RWPE2 (cell line): ENCODE data around the gene DIP2B.

Experiments used
- ATAC-seq: fragments of 200-7000 bp; cut with Tn5 transposase; 3 replicates; pipeline ENCODE4 v1.9.1; 2021; ENCODE audit warnings: low read depth
- DNase-seq: peaks from one replicate; pipeline ENCODE4 v3.0.0-alpha.2; 2020; ENCODE audit warnings: low spot score
- H3K27ac ChIP-seq: fragments of 450-650 bp; 2 replicates; pipeline ENCODE4 v1.5.1; 2017; ENCODE audit warnings: mild to moderate bottlenecking; ENCODE audit not compliant: poor library complexity, severe bottlenecking
- H3K27me3 ChIP-seq: fragments of 250-450 bp; sonication (Bioruptor Pico); 2 replicates; pipeline ENCODE4 v1.5.1; 2021; ENCODE audit warnings: mild to moderate bottlenecking, moderate library complexity; ENCODE audit not compliant: insufficient read depth, poor library complexity, severe bottlenecking
- H3K36me3 ChIP-seq: fragments of 250-450 bp; sonication (Bioruptor Pico); 2 replicates; pipeline ENCODE4 v1.5.1; 2020; ENCODE audit warnings: low read depth, mild to moderate bottlenecking, moderate library complexity
- H3K4me1 ChIP-seq: fragments of 250-450 bp; sonication (Bioruptor Pico); 2 replicates; pipeline ENCODE4 v1.5.1; 2021; ENCODE audit warnings: mild to moderate bottlenecking, moderate library complexity; ENCODE audit not compliant: insufficient read depth, poor library complexity, severe bottlenecking
- H3K4me3 ChIP-seq: fragments of 250-450 bp; sonication (Bioruptor Pico); 2 replicates; pipeline ENCODE4 v1.5.1; 2021; ENCODE audit warnings: mild to moderate bottlenecking, moderate library complexity; ENCODE audit not compliant: severe bottlenecking
- H3K9me3 ChIP-seq: fragments of 250-450 bp; sonication (Bioruptor Pico); 2 replicates; pipeline ENCODE4 v1.5.1; 2021; ENCODE audit warnings: mild to moderate bottlenecking, moderate library complexity; ENCODE audit not compliant: severe bottlenecking
- TF ChIP-seq, protein P1 (sequence below): fragments of 450-650 bp; IDR thresholded peaks from one replicate; pipeline ENCODE4 v1.5.1; 2017; ENCODE audit warnings: mild to moderate bottlenecking, moderate library complexity; ENCODE audit not compliant: poor library complexity, severe bottlenecking

Gene DIP2B

DNA sequence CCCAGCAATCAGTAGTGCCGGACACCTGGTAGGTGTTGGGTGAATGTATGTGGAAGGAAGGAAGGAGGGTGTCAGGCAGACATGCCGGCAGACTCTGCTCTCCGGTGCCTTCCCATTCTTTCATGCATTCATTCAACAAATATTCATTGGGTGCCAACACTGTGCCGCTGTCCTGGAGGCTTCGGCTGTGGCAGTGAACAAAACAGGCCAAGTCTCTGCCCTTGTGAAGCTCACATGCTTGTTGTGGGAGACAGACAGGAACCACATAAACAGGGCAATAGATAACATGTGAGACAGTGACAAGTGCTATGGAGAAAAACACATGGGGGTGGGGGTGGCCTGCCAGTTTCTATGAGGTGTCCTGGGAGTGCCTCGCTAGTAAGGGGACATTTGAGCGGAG lies 202.6 kb downstream of the DIP2B start:
- no peak overlapping the region for H3K4me3 ChIP-seq
- H3K9me3 ChIP-seq: no peaks in the 10 kb centered on the region
- no peaks in the 10 kb centered on the region for H3K4me1 ChIP-seq
- TF ChIP-seq, protein P1, sequence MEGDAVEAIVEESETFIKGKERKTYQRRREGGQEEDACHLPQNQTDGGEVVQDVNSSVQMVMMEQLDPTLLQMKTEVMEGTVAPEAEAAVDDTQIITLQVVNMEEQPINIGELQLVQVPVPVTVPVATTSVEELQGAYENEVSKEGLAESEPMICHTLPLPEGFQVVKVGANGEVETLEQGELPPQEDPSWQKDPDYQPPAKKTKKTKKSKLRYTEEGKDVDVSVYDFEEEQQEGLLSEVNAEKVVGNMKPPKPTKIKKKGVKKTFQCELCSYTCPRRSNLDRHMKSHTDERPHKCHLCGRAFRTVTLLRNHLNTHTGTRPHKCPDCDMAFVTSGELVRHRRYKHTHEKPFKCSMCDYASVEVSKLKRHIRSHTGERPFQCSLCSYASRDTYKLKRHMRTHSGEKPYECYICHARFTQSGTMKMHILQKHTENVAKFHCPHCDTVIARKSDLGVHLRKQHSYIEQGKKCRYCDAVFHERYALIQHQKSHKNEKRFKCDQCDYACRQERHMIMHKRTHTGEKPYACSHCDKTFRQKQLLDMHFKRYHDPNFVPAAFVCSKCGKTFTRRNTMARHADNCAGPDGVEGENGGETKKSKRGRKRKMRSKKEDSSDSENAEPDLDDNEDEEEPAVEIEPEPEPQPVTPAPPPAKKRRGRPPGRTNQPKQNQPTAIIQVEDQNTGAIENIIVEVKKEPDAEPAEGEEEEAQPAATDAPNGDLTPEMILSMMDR: no peak
- no peak overlapping the region for H3K27ac ChIP-seq
- peaks cover 76% of the 10 kb centered on the region for H3K36me3 ChIP-seq
- ATAC-seq: no peak
- DNase-seq: no peak
- H3K27me3 ChIP-seq: no peaks in the 10 kb centered on the region

DNA sequence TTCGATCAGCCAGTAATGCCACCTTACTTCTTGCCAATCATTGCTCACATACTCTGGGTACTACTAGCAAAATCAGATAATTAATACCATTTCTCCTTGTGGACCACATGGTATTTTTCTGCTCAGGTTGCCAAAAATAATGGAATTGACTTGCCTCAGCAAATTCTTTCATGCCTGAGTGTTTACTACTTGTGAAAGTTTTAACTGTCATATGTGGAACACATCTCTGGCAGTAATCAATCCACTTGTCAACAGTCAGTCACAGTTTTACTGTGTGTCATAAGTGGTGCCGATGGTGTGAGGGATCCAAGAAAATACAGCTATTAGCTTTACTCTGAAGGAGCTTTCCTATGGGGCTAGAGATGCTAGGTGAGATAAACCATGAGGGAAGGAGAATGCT lies 203.8 kb downstream of the DIP2B start:
- Histone ChIP-seq H3K36me3 (peaks cover 76% of the 10 kb centered on the region), H3K4me1 (no peaks in the 10 kb centered on the region), H3K4me3 (no peak overlapping the region), H3K27me3 (no peaks in the 10 kb centered on the region), H3K9me3 (no peaks in the 10 kb centered on the region), H3K27ac (no peak overlapping the region)
- no peak for ATAC-seq
- TF ChIP-seq, protein P1: no peak
- DNase-seq: no peak

DNA sequence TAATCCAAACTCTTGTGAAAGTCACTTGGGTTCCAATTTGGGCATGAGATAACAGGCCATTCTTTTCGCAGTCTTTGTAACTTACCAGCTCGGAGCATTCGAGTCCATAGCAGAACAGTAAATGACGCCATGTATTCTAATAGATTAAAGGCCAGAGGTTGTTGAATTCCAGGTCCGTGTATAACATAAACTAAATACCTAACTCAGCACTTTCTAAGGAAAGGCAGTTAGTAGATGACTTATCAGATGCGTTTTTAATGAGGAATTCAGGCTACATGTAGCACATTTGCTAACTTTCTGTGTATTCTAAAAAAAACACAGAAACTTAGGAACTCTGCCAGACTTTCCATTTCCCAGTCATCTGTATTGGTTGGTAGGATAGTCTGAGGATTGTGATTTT lies 206.3 kb downstream of the DIP2B start:
- Histone ChIP-seq H3K4me1 (no peaks in the 10 kb centered on the region), H3K36me3 (peaks cover 77% of the 10 kb centered on the region), H3K27ac (no peak overlapping the region), H3K9me3 (no peaks in the 10 kb centered on the region), H3K4me3 (no peak overlapping the region), H3K27me3 (no peaks in the 10 kb centered on the region)
- TF ChIP-seq, protein P1: no peak
- no peak for DNase-seq
- no peak for ATAC-seq

DNA sequence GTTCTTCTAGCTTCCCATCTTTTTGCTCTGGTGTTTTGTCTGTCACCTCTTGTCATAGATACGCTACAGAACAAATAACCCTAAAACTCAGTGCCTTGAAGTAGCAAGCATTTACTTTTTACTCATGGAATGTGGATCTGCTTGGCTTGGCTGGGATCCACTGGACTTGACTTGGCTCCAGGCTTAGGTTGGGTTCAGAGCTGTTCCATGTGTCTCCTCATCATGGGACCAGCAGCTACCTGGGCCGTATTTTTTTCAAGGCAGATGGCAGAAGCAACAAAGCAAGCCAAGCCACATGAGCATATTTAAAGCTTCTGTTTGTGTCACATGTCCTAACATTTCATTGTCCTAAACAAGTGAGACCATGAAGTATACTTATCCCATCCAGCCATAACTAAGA lies 210.4 kb downstream of the DIP2B start:
- no peak for DNase-seq
- no peak overlapping the region for H3K27ac ChIP-seq
- no peak for ATAC-seq
- TF ChIP-seq, protein P1: no peak
- no peak overlapping the region for H3K4me3 ChIP-seq
- no peaks in the 10 kb centered on the region for H3K4me1 ChIP-seq
- no peaks in the 10 kb centered on the region for H3K9me3 ChIP-seq
- no peaks in the 10 kb centered on the region for H3K27me3 ChIP-seq
- peaks cover 65% of the 10 kb centered on the region for H3K36me3 ChIP-seq

DNA sequence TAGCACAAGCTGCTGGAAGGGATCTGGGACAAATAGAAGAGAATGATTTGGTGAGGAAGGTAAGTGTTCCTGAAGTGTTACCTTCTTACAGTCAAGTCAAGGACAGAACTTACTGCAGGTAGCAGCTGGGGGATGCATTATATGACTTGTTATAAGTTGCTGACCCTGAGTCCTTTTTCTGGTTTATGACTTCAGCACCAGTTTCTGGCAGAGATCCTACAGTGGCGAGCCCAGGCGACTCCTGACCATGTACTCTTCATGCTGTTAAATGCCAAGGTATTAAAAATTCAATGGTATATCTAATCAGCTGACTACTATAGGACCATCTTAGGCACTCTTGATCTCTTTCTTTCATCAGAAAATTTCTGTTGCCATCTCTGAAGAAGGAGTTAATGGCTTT lies 214.0 kb downstream of the DIP2B start:
- Histone ChIP-seq H3K27ac (no peak overlapping the region), H3K36me3 (peaks cover 70% of the 10 kb centered on the region), H3K27me3 (no peaks in the 10 kb centered on the region), H3K9me3 (no peaks in the 10 kb centered on the region), H3K4me3 (no peak overlapping the region), H3K4me1 (no peaks in the 10 kb centered on the region)
- TF ChIP-seq, protein P1: no peak
- no peak for ATAC-seq
- no peak for DNase-seq
